K562 (cell line): ENCODE measurements around the gene EXOC6. TPM values are rescaled to one million over a fixed set of nuclear protein-coding genes. Genes with fewer than 3 reads are reported as not detected.

Experiments used
- ATAC-seq: fragments of 200-7000 bp; cut with Tn5 transposase; 3 replicates; pipeline ENCODE4 v1.9.1; 2020; ENCODE audit warnings: moderate library complexity
- BruUV-seq: library from RNA; stranded (reverse); fragments of 400-500 nt; replicated peaks from 2 replicates; lab custom pipeline; 2021; lab: Mats Ljungman, UMichigan
- CTCF ChIA-PET: fragments of 300-600 bp; formaldehyde crosslinking; extraction: SDS; loops from one replicate; lab custom pipeline; 2021; ENCODE audit warnings: low intra/inter-chr PET ratio; lab: Yijun Ruan, JAX
- POLR2A ChIA-PET: fragments of 300-600, 350-650 bp; sonication (Branson Sonifier 250); formaldehyde crosslinking; extraction: SDS; loops from one replicate; lab custom pipeline; 2021; ENCODE audit warnings: antibody characterized with exemption, inconsistent platforms; lab: Yijun Ruan, JAX
- DNase-seq, 4 experiments: peaks; one replicate each; pipeline versions ENCODE4 v3.0.0 to v3.0.0-alpha.2; 2011 to 2018; ENCODE audit warnings: low spot score in 3 of 4, mixed read lengths in 3 of 4; ENCODE audit errors: extremely low read depth in 1 of 4
- FAIRE-seq: peaks from 2 replicates; lab custom pipeline; 2011; peaks lifted over from hg19 to GRCh38; lab: Jason Lieb, UNC
- H2AFZ ChIP-seq: 2 replicates; pipeline ENCODE4 v1.6.0; 2011; ENCODE audit warnings: low read depth, low read length, control low read depth, inconsistent platforms
- H3K27ac ChIP-seq: fragments of 200-600 bp; 3 replicates; pipeline ENCODE4 v1.8.0; 2011; ENCODE audit warnings: low read depth, mild to moderate bottlenecking, control low read depth, inconsistent platforms, low read length, moderate library complexity, mixed read lengths; ENCODE audit errors: extremely low read depth
- H3K27me3 ChIP-seq, 2 experiments: fragments of 300-600 bp in 1 of 2; 2 replicates in 1 of 2; 3 replicates in 1 of 2; pipeline versions ENCODE4 v1.6.0 to v1.8.0; 2011; ENCODE audit warnings: inconsistent platforms in 2 of 2, low read length in 2 of 2, mild to moderate bottlenecking in 1 of 2, mixed read lengths in 1 of 2, moderate library complexity in 1 of 2; ENCODE audit not compliant: control insufficient read depth in 2 of 2, insufficient read depth in 2 of 2
- H3K36me3 ChIP-seq: fragments of 300-600 bp; 3 replicates; pipeline ENCODE4 v1.8.0; 2011; ENCODE audit warnings: mild to moderate bottlenecking, low read length, inconsistent platforms; ENCODE audit not compliant: control insufficient read depth, insufficient read depth
- H3K4me1 ChIP-seq, 2 experiments: fragments of 200-600 bp in 1 of 2; replicated peaks in 1 of 2; 2 replicates in 1 of 2; 3 replicates in 1 of 2; pipeline versions ENCODE4 v1.5.1 to v1.8.0; 2011; ENCODE audit warnings: inconsistent platforms in 2 of 2, low read length in 2 of 2, mild to moderate bottlenecking in 1 of 2, mixed read lengths in 1 of 2, moderate library complexity in 1 of 2; ENCODE audit not compliant: control insufficient read depth in 2 of 2, insufficient read depth in 2 of 2
- H3K4me2 ChIP-seq: 2 replicates; pipeline ENCODE4 v1.6.1; 2011; ENCODE audit warnings: low read length, control low read depth, inconsistent platforms, mixed read lengths; ENCODE audit not compliant: insufficient read depth
- H3K4me3 ChIP-seq: fragments of 200-600 bp; sonication (generic), shearing (Covaris generic); 2 replicates; pipeline ENCODE4 v1.5.1; 2016; ENCODE audit warnings: control low read depth, inconsistent platforms
- H3K79me2 ChIP-seq: fragments of 200-600 bp; 3 replicates; pipeline ENCODE4 v1.8.0; 2011; ENCODE audit warnings: low read length, inconsistent platforms; ENCODE audit not compliant: control insufficient read depth, insufficient read depth
- H3K9ac ChIP-seq, 2 experiments: 2 replicates each; pipeline versions ENCODE4 v1.6.0 to v1.6.1; 2011; ENCODE audit warnings: low read depth in 2 of 2, low read length in 2 of 2, control low read depth in 1 of 2, inconsistent platforms in 1 of 2, mild to moderate bottlenecking in 1 of 2, mixed read lengths in 1 of 2; ENCODE audit not compliant: insufficient read depth in 1 of 2
- H3K9me1 ChIP-seq: one replicate; pipeline ENCODE4 v1.6.0; 2011; ENCODE audit warnings: inconsistent platforms, mild to moderate bottlenecking, low read length, moderate library complexity; ENCODE audit not compliant: control insufficient read depth, insufficient read depth
- H3K9me3 ChIP-seq: replicated peaks from 2 replicates; pipeline ENCODE4 v1.5.1; 2011; ENCODE audit warnings: low read depth, low read length, inconsistent platforms; ENCODE audit not compliant: control insufficient read depth, insufficient read depth
- H4K20me1 ChIP-seq: replicated peaks from 2 replicates; pipeline ENCODE4 v1.6.1; 2011; ENCODE audit warnings: low read length, inconsistent platforms, mixed read lengths; ENCODE audit not compliant: control insufficient read depth, insufficient read depth
- BRD9 ChIP-seq: fragments of 450-650 bp; IDR thresholded peaks from 2 replicates; pipeline ENCODE4 v1.6.1; 2018; ENCODE audit warnings: low read depth; ENCODE audit not compliant: partially characterized antibody
- CHD1 ChIP-seq: fragments of 200-600 bp; sonication (generic); IDR thresholded peaks from one replicate; pipeline ENCODE4 v1.6.1; 2012; ENCODE audit warnings: mild to moderate bottlenecking, moderate library complexity, low read length, inconsistent platforms
- ETS2 ChIP-seq: IDR thresholded peaks from 2 replicates; pipeline ENCODE4 v1.6.1; 2016; ENCODE audit warnings: borderline replicate concordance, missing genetic modification characterization, mild to moderate bottlenecking, moderate library complexity, missing compliant biosample characterization; ENCODE audit not compliant: poor library complexity, severe bottlenecking
- NR4A1 ChIP-seq, 2 experiments: fragments of 250-450 bp in 1 of 2; fragments of 450-650 bp in 1 of 2; sonication (Bioruptor Pico) in 1 of 2; IDR thresholded peaks; 2 replicates each; pipeline versions ENCODE4 v1.4.0 to v1.6.1; 2016 to 2020; ENCODE audit warnings: mild to moderate bottlenecking in 2 of 2, missing compliant biosample characterization in 1 of 2, missing genetic modification characterization in 1 of 2, moderate library complexity in 1 of 2
- POLR2A ChIP-seq: fragments of 450-650 bp; conservative IDR thresholded peaks from 2 replicates; pipeline ENCODE4 v1.6.1; 2016
- PYGO2 ChIP-seq: fragments of 450-650 bp; IDR thresholded peaks from 2 replicates; pipeline ENCODE4 v1.6.1; 2016; ENCODE audit warnings: mild to moderate bottlenecking, missing genetic modification characterization, moderate library complexity, missing compliant biosample characterization
- WHSC1 ChIP-seq: IDR thresholded peaks from one replicate; pipeline ENCODE4 v1.6.1; 2012; ENCODE audit warnings: low read length, control low read depth, inconsistent platforms
- WGBS: fragments of 100-300 bp; shearing (Covaris generic); methylation state at CpG from one replicate; pipeline ENCODE4 v1.1.6; 2016; ENCODE audit warnings: low coverage, mixed read lengths; ENCODE audit not compliant: insufficient coverage; ENCODE audit errors: missing lambda C conversion rate; 5-methylcytosine and 5-hydroxymethylcytosine counted together
- in situ Hi-C: fragments of 300-500 bp; cut with MboI; formaldehyde crosslinking; loops from 4 replicates; pipeline ENCODE4 v1.15.0; 2018; ENCODE audit warnings: inconsistent platforms, mixed read lengths
- intact Hi-C: fragments of 100-400 bp; cut with micrococcal nuclease; formaldehyde crosslinking; loops from 2 replicates; pipeline ENCODE4 v1.14.2; 2022
- polyA plus RNA-seq, 8 experiments: library from polyadenylated mRNA; depleted of rRNA in 4 of 8; stranded (reverse) in 5 of 8; unstranded in 3 of 8; fragments of >200 nt; fragmentation: Nextera tagmentation in 2 of 8; fragmentation: Illumina TruSeq in 1 of 8; extraction: Ambion mirVana in 2 of 8; extraction: Trizol in 1 of 8; gene quantifications; 2 replicates each; pipeline versions ENCODE4 v1.2.1 to v1.2.3, GENCODE V29; 2011 to 2014; ENCODE audit warnings: inconsistent platforms in 1 of 8, missing spikeins in 1 of 8
- total RNA-seq, 7 experiments: library from RNA; depleted of rRNA in 6 of 7; stranded (reverse); fragments of >200 nt in 6 of 7; fragmentation: Illumina TruSeq in 2 of 7; extraction: Trizol in 2 of 7; gene quantifications; 2 replicates each; pipeline versions ENCODE4 v1.2.1 to v1.2.3, GENCODE V29; 2011 to 2021; ENCODE audit warnings: low replicate concordance in 1 of 7
- TF ChIP-seq, protein P1 (sequence below): fragments of 250-450 bp; sonication (Bioruptor Pico); IDR thresholded peaks from 2 replicates; pipeline ENCODE4 v1.4.0; 2020
- TF ChIP-seq, protein P2 (sequence below): fragments of 250-450 bp; sonication (Bioruptor Pico); IDR thresholded peaks from 2 replicates; pipeline ENCODE4 v1.8.0; 2021; ENCODE audit warnings: mild to moderate bottlenecking, moderate library complexity
- TF ChIP-seq, protein P3 (sequence below): sonication (generic); formaldehyde crosslinking; IDR thresholded peaks from 2 replicates; pipeline ENCODE4 v1.8.1; 2023; ENCODE audit warnings: missing genetic modification reagents, mild to moderate bottlenecking, borderline replicate concordance

Gene EXOC6
- total and polyA plus RNA-seq, 9 of the 15 experiments (the other 6 are each of a cell fraction or from before 2014, with no cell fraction given) = 13.9 to 42.8 (median 24.9) TPM

DNA sequence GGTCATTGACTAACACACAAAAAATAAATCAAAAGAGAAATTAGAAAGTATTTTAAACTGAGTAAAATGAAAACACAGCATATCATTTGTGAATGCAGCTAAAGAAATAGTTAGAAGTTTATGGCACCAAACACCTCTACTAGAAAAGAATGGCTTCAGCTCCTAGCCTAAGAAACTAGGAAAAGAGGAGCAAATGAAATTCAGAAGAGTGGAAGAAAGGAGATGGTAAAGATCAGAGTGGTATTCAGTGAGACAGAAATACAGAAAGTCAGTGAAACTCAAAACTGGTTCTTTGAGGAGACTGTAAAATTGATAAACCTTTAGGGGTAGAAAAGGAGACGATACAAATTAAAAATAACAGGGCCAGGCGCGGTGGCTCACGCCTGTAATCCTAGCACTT lies 2.7 kb downstream of the EXOC6 start:
- Histone ChIP-seq H3K9me3 (no peaks in the 10 kb centered on the region), H3K9me1 (no peaks in the 10 kb centered on the region), H3K4me1 (peaks cover 9 to 13% of the 10 kb centered on the region in 2 experiments; a peak in 4 of 5 replicates), H3K27me3 (no peaks in the 10 kb centered on the region), H3K36me3 (peaks cover 12% of the 10 kb centered on the region; the same call in 1 of the 3 replicates), H3K4me2 (no peak overlapping the region), H3K9ac (no peak overlapping the region), H4K20me1 (no peaks in the 10 kb centered on the region), H3K79me2 (peaks cover 74% of the 10 kb centered on the region), H2AFZ (no peak overlapping the region), H3K4me3 (no peak overlapping the region), H3K27ac (no peak overlapping the region)
- 100% methylated on average over 3 of the region's 4 CpGs for WGBS
- no peak for FAIRE-seq
- POLR2A ChIA-PET = interaction anchor here (0.6 kb wide), 1 partner anchor 94 kb away, joined by 3 read pairs; no protein-coding TSS in a partner anchor
- intact Hi-C loops (no loop called here), in situ Hi-C loops (no loop called here)
- CTCF ChIA-PET = no interaction called here
- no peak for ATAC-seq
- no peak for DNase-seq
- BruUV-seq = no TSS peak
- TF ChIP-seq POLR2A = no peak
- TF ChIP-seq, protein P1, sequence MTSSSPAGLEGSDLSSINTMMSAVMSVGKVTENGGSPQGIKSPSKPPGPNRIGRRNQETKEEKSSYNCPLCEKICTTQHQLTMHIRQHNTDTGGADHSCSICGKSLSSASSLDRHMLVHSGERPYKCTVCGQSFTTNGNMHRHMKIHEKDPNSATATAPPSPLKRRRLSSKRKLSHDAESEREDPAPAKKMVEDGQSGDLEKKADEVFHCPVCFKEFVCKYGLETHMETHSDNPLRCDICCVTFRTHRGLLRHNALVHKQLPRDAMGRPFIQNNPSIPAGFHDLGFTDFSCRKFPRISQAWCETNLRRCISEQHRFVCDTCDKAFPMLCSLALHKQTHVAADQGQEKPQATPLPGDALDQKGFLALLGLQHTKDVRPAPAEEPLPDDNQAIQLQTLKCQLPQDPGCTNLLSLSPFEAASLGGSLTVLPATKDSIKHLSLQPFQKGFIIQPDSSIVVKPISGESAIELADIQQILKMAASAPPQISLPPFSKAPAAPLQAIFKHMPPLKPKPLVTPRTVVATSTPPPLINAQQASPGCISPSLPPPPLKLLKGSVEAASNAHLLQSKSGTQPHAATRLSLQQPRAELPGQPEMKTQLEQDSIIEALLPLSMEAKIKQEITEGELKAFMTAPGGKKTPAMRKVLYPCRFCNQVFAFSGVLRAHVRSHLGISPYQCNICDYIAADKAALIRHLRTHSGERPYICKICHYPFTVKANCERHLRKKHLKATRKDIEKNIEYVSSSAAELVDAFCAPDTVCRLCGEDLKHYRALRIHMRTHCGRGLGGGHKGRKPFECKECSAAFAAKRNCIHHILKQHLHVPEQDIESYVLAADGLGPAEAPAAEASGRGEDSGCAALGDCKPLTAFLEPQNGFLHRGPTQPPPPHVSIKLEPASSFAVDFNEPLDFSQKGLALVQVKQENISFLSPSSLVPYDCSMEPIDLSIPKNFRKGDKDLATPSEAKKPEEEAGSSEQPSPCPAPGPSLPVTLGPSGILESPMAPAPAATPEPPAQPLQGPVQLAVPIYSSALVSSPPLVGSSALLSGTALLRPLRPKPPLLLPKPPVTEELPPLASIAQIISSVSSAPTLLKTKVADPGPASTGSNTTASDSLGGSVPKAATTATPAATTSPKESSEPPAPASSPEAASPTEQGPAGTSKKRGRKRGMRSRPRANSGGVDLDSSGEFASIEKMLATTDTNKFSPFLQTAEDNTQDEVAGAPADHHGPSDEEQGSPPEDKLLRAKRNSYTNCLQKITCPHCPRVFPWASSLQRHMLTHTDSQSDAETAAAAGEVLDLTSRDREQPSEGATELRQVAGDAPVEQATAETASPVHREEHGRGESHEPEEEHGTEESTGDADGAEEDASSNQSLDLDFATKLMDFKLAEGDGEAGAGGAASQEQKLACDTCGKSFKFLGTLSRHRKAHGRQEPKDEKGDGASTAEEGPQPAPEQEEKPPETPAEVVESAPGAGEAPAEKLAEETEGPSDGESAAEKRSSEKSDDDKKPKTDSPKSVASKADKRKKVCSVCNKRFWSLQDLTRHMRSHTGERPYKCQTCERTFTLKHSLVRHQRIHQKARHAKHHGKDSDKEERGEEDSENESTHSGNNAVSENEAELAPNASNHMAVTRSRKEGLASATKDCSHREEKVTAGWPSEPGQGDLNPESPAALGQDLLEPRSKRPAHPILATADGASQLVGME = no peak
- TF ChIP-seq, protein P2, sequence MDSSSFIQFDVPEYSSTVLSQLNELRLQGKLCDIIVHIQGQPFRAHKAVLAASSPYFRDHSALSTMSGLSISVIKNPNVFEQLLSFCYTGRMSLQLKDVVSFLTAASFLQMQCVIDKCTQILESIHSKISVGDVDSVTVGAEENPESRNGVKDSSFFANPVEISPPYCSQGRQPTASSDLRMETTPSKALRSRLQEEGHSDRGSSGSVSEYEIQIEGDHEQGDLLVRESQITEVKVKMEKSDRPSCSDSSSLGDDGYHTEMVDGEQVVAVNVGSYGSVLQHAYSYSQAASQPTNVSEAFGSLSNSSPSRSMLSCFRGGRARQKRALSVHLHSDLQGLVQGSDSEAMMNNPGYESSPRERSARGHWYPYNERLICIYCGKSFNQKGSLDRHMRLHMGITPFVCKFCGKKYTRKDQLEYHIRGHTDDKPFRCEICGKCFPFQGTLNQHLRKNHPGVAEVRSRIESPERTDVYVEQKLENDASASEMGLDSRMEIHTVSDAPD (CRISPR knock-in tag) = no peak
- no peak for TF ChIP-seq WHSC1
- no peak for TF ChIP-seq CHD1
- TF ChIP-seq, protein P3, sequence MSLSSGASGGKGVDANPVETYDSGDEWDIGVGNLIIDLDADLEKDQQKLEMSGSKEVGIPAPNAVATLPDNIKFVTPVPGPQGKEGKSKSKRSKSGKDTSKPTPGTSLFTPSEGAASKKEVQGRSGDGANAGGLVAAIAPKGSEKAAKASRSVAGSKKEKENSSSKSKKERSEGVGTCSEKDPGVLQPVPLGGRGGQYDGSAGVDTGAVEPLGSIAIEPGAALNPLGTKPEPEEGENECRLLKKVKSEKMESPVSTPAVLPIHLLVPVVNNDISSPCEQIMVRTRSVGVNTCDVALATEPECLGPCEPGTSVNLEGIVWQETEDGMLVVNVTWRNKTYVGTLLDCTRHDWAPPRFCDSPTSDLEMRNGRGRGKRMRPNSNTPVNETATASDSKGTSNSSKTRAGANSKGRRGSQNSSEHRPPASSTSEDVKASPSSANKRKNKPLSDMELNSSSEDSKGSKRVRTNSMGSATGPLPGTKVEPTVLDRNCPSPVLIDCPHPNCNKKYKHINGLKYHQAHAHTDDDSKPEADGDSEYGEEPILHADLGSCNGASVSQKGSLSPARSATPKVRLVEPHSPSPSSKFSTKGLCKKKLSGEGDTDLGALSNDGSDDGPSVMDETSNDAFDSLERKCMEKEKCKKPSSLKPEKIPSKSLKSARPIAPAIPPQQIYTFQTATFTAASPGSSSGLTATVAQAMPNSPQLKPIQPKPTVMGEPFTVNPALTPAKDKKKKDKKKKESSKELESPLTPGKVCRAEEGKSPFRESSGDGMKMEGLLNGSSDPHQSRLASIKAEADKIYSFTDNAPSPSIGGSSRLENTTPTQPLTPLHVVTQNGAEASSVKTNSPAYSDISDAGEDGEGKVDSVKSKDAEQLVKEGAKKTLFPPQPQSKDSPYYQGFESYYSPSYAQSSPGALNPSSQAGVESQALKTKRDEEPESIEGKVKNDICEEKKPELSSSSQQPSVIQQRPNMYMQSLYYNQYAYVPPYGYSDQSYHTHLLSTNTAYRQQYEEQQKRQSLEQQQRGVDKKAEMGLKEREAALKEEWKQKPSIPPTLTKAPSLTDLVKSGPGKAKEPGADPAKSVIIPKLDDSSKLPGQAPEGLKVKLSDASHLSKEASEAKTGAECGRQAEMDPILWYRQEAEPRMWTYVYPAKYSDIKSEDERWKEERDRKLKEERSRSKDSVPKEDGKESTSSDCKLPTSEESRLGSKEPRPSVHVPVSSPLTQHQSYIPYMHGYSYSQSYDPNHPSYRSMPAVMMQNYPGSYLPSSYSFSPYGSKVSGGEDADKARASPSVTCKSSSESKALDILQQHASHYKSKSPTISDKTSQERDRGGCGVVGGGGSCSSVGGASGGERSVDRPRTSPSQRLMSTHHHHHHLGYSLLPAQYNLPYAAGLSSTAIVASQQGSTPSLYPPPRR = no peak
- no peak for TF ChIP-seq NR4A1 (CRISPR knock-in tag; IDR thresholded peaks at IDR 0.05)
- TF ChIP-seq NR4A1 (tag; IDR thresholded peaks at IDR 0.05) = no peak
- TF ChIP-seq BRD9 = no peak
- TF ChIP-seq ETS2 (tag) = no peak
- no peak for TF ChIP-seq PYGO2
